HEK293 (cell line): Measurements from ENCODE around the gene BCL11B.
A peak's percentile ranks its signal among the peaks of the same experiment; 100 is the strongest.
"Not testable (repeated sequence)": the region's sequence is repeated elsewhere in the genome, so short reads cannot be mapped to it uniquely, and the experiment has no call there.

ENCODE experiments used
- CTCF ChIA-PET: fragments of 350-600 bp; formaldehyde crosslinking; extraction: SDS; loops from one replicate; lab custom pipeline; 2021; ENCODE audit warnings: antibody characterized with exemption; lab: Yijun Ruan, JAX
- POLR2A ChIA-PET: fragments of 300-600 bp; formaldehyde crosslinking; extraction: SDS; loops from one replicate; lab custom pipeline; 2020; ENCODE audit warnings: antibody characterized with exemption, inconsistent platforms; lab: Yijun Ruan, JAX
- H3K27ac ChIP-seq: fragments of 200-500 bp; sonication (Bioruptor generic); 2 replicates; pipeline ENCODE4 v1.5.1; 2014; ENCODE audit warnings: low read depth, low read length, control low read depth, inconsistent platforms; ENCODE audit errors: extremely low read depth
- H3K36me3 ChIP-seq, 2 experiments: fragments of 200-500 bp in 1 of 2; sonication (Bioruptor generic) in 1 of 2; 1 replicate in 1 of 2; 2 replicates in 1 of 2; pipeline ENCODE4 v1.5.1; 2014 to 2017; ENCODE audit warnings: inconsistent platforms in 2 of 2, low read length in 2 of 2; ENCODE audit not compliant: control insufficient read depth in 2 of 2, insufficient read depth in 1 of 2
- H3K4me1 ChIP-seq: fragments of 200-500 bp; sonication (Bioruptor generic); 2 replicates; pipeline ENCODE4 v1.5.1; 2014; ENCODE audit warnings: mild to moderate bottlenecking, low read length, inconsistent platforms; ENCODE audit not compliant: control insufficient read depth, insufficient read depth
- H3K4me3 ChIP-seq: 2 replicates; pipeline ENCODE4 v1.5.1; 2011; ENCODE audit warnings: low read depth, mild to moderate bottlenecking, control low read depth, low read length, moderate library complexity
- H3K9me3 ChIP-seq: fragments of 200-500 bp; sonication (Bioruptor generic); 2 replicates; pipeline ENCODE4 v1.5.1; 2014; ENCODE audit warnings: low read depth, low read length, inconsistent platforms; ENCODE audit not compliant: control insufficient read depth, insufficient read depth
- RBAK ChIP-seq: fragments of 450-650 bp; formaldehyde crosslinking; IDR thresholded peaks from 2 replicates; pipeline ENCODE4 v1.5.1; 2016; ENCODE audit warnings: missing biosample characterization, missing genetic modification characterization
- SALL2 ChIP-seq: fragments of 450-650 bp; formaldehyde crosslinking; IDR thresholded peaks from 2 replicates; pipeline ENCODE4 v1.5.0; 2017; ENCODE audit warnings: missing biosample characterization, mild to moderate bottlenecking, missing genetic modification characterization, borderline replicate concordance
- SP2 ChIP-seq: fragments of 450-650 bp; formaldehyde crosslinking; IDR thresholded peaks from 2 replicates; pipeline ENCODE4 v1.5.1; 2016; ENCODE audit warnings: missing biosample characterization, missing genetic modification characterization
- ZBTB8A ChIP-seq: fragments of 450-650 bp; formaldehyde crosslinking; IDR thresholded peaks from 2 replicates; pipeline ENCODE4 v1.5.1; 2016; ENCODE audit warnings: missing biosample characterization, missing genetic modification characterization
- ZFHX2 ChIP-seq: fragments of 450-650 bp; formaldehyde crosslinking; conservative IDR thresholded peaks from 2 replicates; pipeline ENCODE4 v1.5.1; 2016; ENCODE audit warnings: missing biosample characterization, missing genetic modification characterization
- ZNF140 ChIP-seq: fragments of 450-650 bp; formaldehyde crosslinking; IDR thresholded peaks from 2 replicates; pipeline ENCODE4 v1.5.1; 2016; ENCODE audit warnings: missing biosample characterization, missing genetic modification characterization
- ZNF274 ChIP-seq, 2 experiments: fragments of 200-500 bp in 1 of 2; fragments of 450-650 bp in 1 of 2; sonication (Bioruptor generic) in 1 of 2; formaldehyde crosslinking in 1 of 2; IDR thresholded peaks; 2 replicates each; pipeline versions ENCODE4 v1.5.1 to v1.6.1; 2014 to 2016; ENCODE audit warnings: borderline replicate concordance in 1 of 2, inconsistent platforms in 1 of 2, low read length in 1 of 2, missing biosample characterization in 1 of 2, missing genetic modification characterization in 1 of 2
- ZNF341 ChIP-seq: fragments of 450-650 bp; formaldehyde crosslinking; IDR thresholded peaks from 2 replicates; pipeline ENCODE4; 2016; ENCODE audit warnings: low read depth, missing biosample characterization, missing genetic modification characterization
- ZNF558 ChIP-seq: fragments of 450-650 bp; formaldehyde crosslinking; IDR thresholded peaks from 2 replicates; pipeline ENCODE4 v1.5.1; 2016; ENCODE audit warnings: missing biosample characterization, missing genetic modification characterization
- ZNF830 ChIP-seq: fragments of 450-650 bp; IDR thresholded peaks from 2 replicates; pipeline ENCODE4 v1.5.0; 2018; ENCODE audit warnings: missing biosample characterization, missing genetic modification characterization, low read depth, mild to moderate bottlenecking, moderate library complexity
- ZSCAN30 ChIP-seq: fragments of 450-650 bp; IDR thresholded peaks from 2 replicates; pipeline ENCODE4 v1.5.1; 2018; ENCODE audit warnings: missing biosample characterization, mild to moderate bottlenecking, missing genetic modification characterization, moderate library complexity
- TF ChIP-seq, protein P1 (sequence below): fragments of 450-650 bp; formaldehyde crosslinking; IDR thresholded peaks from 2 replicates; pipeline ENCODE4 v1.5.1; 2017; ENCODE audit warnings: missing biosample characterization, missing genetic modification characterization
- TF ChIP-seq, protein P2 (sequence below): fragments of 450-650 bp; formaldehyde crosslinking; IDR thresholded peaks from 2 replicates; pipeline ENCODE4 v1.5.1; 2016; ENCODE audit warnings: missing biosample characterization, missing genetic modification characterization
- TF ChIP-seq, protein P3 (sequence below): fragments of 450-650 bp; formaldehyde crosslinking; IDR thresholded peaks from 2 replicates; pipeline ENCODE4 v1.5.1; 2016; ENCODE audit warnings: missing biosample characterization, missing genetic modification characterization
- TF ChIP-seq, protein P4 (sequence below): fragments of 450-650 bp; formaldehyde crosslinking; IDR thresholded peaks from 2 replicates; pipeline ENCODE4 v1.5.1; 2017; ENCODE audit warnings: missing biosample characterization, missing genetic modification characterization

BCL11B gene

DNA sequence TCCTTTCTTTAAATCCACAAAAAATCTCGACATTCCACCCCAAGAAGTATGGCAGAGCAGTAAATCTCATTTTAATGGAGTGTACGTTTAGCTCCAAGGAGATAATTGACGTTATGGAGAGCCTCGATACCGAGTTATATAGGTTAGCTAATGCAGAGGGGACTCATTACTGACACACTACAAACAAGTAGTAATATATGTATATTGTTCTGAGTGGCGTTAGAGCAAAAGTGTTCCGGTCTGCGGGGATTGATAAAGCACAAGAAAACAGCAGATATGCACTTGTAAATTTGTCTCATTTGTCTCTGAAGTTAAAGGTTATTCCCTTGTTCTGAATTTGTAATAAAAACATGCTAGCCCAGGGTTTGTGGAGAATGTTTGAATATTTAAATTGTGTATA lies 84.1 kb downstream of the BCL11B start:
- ChIA-PET POLR2A (no interaction called here), CTCF (no interaction called here)
- Histone ChIP-seq H3K27ac (no peak overlapping the region), H3K36me3 (no peaks in the 10 kb centered on the region)
- TF ChIP-seq, protein P1, sequence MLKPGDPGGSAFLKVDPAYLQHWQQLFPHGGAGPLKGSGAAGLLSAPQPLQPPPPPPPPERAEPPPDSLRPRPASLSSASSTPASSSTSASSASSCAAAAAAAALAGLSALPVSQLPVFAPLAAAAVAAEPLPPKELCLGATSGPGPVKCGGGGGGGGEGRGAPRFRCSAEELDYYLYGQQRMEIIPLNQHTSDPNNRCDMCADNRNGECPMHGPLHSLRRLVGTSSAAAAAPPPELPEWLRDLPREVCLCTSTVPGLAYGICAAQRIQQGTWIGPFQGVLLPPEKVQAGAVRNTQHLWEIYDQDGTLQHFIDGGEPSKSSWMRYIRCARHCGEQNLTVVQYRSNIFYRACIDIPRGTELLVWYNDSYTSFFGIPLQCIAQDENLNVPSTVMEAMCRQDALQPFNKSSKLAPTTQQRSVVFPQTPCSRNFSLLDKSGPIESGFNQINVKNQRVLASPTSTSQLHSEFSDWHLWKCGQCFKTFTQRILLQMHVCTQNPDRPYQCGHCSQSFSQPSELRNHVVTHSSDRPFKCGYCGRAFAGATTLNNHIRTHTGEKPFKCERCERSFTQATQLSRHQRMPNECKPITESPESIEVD, result peak; percentile 23; the same call in 1 of the 2 replicates
- no peak for TF ChIP-seq ZBTB8A (tag by site-specific recombination)
- TF ChIP-seq, all 188 proteins: peak for 1
- no peak overlapping the region for H3K4me3 ChIP-seq
- no peaks in the 10 kb centered on the region for H3K9me3 ChIP-seq
- peaks cover 16% of the 10 kb centered on the region for H3K4me1 ChIP-seq

DNA sequence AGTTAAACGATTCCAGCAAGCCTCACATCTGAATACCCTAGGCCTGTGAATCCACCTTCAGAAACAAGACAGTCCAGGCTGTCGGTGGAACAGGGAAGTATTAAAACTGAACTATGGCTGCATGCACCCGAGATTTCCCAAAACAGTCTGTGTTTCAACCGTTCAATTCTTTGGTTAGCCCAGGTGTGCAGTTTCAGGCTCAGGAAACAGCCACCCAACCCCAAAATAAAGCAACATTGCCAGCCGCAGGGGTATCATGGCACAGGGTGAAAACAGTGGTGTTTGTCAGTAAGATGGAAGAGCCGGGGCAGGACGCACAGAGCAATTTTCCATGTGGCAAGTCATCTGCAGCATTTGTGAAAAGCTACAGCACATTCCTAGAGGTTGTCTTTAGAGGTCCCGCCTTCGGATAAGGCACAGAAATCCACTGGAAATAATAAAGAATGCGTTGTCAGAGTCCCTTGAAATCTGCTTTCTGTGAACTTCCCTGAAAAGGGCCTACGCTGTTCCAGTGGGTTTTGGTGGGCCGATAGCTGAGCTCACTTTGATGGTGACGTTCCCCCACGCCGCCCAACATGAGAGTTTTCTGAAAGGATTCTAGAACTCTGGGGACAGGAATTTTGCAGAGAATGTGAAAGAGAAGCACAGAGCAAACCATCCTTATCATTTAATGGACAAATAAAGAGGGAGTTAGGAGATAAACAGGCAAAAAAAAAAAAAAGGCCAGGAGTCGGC lies 84.9 kb downstream of the BCL11B start:
- no peak overlapping the region for H3K27ac ChIP-seq
- CTCF ChIA-PET, result no interaction called here
- POLR2A ChIA-PET, result no interaction called here

DNA sequence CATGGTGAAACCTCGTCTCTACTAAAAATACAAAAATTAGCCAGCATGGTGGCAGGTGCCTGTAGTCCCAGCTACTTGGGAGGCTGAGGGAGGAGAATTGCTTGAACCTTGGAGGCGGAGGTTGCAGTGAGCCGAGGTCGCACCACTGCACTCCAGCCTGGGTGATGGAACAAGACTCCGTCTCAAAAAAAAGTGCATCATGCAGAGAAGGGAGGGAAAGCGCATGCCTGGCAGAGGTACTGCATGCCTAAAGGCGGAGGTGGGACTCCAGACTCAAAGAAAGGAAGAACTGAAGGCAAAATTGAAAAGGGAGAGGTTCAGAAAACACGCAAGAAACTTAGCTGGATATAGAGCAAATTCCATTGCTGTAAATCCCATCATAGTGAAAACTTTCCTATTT lies 85.7 kb downstream of the BCL11B start:
- CTCF ChIA-PET, H3K36me3 ChIP-seq, H3K4me1 ChIP-seq, POLR2A ChIA-PET, H3K4me3 ChIP-seq, H3K27ac ChIP-seq, H3K9me3 ChIP-seq: not testable (repeated sequence)

More for the DNA sequence above, 84.9 kb downstream of the BCL11B start:
- Histone ChIP-seq H3K4me3 (no peak overlapping the region), H3K4me1 (peaks cover 12% of the 10 kb centered on the region), H3K36me3 (no peaks in the 10 kb centered on the region), H3K9me3 (no peaks in the 10 kb centered on the region)
- TF ChIP-seq SP2 (tag by site-specific recombination) (no peak), ZNF341 (tag by site-specific recombination) (peak; percentile 36; the same call in 1 of the 2 replicates)

DNA sequence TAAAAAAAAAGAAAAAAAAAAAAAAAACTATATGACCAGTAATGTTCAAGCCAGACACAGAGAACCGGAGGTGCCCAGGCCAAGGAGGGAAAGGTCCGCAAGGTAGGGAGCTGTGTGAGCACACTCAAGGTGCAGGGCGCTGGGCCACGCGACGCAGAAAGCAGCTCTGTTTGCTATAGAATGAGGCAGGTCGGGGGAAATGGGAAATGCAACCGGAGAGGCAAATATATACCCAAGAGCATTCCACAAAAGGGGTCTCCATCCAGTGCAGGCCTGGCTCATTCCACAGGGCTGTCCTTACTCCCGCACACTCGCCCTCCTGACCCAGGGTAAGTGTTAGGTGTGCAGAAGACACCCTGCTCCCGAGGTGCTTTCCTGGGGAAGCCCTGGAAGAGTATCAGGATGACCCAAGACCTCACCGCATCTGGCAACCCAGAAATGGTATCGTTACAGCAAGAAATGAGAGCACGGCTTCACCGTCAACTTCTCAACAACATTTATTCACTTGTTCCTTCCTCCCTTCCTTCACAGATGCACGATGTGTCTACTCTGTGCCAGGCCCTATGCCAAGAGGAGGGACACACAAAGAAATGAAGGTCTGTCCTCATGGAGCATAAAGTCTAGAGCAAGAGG lies 86.4 kb downstream of the BCL11B start:
- Histone ChIP-seq H3K36me3 (no peaks in the 10 kb centered on the region), H3K9me3 (no peaks in the 10 kb centered on the region), H3K4me1 (peaks cover 5% of the 10 kb centered on the region; the same call in 1 of the 2 replicates), H3K27ac (no peak overlapping the region), H3K4me3 (no peak overlapping the region)
- ChIA-PET CTCF (no interaction called here), POLR2A (no interaction called here)
- TF ChIP-seq, protein P2, sequence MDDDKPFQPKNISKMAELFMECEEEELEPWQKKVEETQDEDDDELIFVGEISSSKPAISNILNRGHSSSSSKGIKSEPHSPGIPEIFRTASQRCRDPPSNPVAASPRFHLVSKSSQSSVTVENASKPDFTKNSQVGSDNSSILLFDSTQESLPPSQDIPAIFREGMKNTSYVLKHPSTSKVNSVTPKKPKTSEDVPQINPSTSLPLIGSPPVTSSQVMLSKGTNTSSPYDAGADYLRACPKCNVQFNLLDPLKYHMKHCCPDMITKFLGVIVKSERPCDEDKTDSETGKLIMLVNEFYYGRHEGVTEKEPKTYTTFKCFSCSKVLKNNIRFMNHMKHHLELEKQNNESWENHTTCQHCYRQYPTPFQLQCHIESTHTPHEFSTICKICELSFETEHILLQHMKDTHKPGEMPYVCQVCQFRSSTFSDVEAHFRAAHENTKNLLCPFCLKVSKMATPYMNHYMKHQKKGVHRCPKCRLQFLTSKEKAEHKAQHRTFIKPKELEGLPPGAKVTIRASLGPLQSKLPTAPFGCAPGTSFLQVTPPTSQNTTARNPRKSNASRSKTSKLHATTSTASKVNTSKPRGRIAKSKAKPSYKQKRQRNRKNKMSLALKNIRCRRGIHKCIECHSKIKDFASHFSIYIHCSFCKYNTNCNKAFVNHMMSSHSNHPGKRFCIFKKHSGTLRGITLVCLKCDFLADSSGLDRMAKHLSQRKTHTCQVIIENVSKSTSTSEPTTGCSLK (tag by site-specific recombination), result no peak
- TF ChIP-seq, protein P3, sequence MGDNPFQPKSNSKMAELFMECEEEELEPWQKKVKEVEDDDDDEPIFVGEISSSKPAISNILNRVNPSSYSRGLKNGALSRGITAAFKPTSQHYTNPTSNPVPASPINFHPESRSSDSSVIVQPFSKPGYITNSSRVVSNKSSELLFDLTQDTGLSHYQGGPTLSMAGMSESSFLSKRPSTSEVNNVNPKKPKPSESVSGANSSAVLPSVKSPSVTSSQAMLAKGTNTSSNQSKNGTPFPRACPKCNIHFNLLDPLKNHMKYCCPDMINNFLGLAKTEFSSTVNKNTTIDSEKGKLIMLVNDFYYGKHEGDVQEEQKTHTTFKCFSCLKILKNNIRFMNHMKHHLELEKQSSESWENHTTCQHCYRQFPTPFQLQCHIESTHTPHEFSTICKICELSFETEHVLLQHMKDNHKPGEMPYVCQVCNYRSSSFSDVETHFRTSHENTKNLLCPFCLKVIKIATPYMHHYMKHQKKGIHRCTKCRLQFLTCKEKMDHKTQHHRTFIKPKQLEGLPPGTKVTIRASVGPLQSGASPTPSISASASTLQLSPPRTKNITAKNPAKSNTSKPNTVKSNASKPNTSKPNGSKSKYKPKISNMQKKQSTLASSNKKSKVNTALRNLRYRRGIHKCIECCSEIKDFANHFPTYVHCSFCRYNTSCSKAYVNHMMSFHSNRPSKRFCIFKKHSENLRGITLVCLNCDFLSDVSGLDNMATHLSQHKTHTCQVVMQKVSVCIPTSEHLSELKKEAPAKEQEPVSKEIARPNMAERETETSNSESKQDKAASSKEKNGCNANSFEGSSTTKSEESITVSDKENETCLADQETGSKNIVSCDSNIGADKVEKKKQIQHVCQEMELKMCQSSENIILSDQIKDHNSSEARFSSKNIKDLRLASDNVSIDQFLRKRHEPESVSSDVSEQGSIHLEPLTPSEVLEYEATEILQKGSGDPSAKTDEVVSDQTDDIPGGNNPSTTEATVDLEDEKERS, result no peak
- TF ChIP-seq RBAK (tag by site-specific recombination), result no peak
- no peak for TF ChIP-seq ZSCAN30 (tag by site-specific recombination)
- TF ChIP-seq ZNF830 (tag by site-specific recombination), result no peak
- TF ChIP-seq ZNF558, result no peak
- no peak for TF ChIP-seq ZNF274 (IDR thresholded peaks at IDR 0.05; ENCODE audit: low read length)
- TF ChIP-seq ZNF274 (tag by site-specific recombination; IDR thresholded peaks at IDR 0.05; ENCODE audit: borderline replicate concordance), result no peak
- TF ChIP-seq ZFHX2 (tag by site-specific recombination), result no peak
- no peak for TF ChIP-seq SALL2 (tag by site-specific recombination)
- TF ChIP-seq, protein P4, sequence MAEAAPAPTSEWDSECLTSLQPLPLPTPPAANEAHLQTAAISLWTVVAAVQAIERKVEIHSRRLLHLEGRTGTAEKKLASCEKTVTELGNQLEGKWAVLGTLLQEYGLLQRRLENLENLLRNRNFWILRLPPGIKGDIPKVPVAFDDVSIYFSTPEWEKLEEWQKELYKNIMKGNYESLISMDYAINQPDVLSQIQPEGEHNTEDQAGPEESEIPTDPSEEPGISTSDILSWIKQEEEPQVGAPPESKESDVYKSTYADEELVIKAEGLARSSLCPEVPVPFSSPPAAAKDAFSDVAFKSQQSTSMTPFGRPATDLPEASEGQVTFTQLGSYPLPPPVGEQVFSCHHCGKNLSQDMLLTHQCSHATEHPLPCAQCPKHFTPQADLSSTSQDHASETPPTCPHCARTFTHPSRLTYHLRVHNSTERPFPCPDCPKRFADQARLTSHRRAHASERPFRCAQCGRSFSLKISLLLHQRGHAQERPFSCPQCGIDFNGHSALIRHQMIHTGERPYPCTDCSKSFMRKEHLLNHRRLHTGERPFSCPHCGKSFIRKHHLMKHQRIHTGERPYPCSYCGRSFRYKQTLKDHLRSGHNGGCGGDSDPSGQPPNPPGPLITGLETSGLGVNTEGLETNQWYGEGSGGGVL (tag by site-specific recombination), result no peak
- TF ChIP-seq ZNF140 (tag by site-specific recombination), result no peak
